Activated CD4-positive, alpha-beta T cell treated with anti-CD3 and anti-CD28 coated beads for 1 hour (primary cell): ENCODE measurements around the gene SEPTIN14.
"Not testable (repeated sequence)": the region's sequence is repeated elsewhere in the genome, so short reads cannot be mapped to it uniquely, and the experiment has no call there.

ENCODE experiments used
- DNase-seq: peaks from one replicate; pipeline ENCODE4 v3.0.0-alpha.2; 2020

Gene SEPTIN14

DNA sequence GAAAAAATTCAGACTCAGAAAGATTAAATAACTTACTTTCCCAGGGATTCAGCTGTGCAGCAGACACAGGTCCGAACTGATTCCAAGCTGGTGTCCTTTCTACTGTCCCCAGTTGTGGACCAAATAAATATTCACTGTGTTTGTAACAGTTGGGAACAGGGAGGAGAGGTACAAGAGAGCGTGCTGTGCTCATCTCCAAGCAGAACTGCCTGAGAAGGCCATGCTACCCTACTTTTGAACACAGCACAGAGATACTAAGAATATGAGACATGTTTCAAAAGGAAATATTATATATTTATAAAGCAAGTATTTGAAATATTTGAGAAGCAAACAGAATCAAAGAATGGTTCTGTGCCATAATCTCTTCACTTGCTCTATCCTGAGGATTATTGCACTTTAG lies at the start of gene SEPTIN14:
Gene SEPTIN14 (minus strand): TSS at position 101 of the 400 bp plus-strand sequence. CDS start 756 bp downstream, outside the sequence.
- DNase-seq = not testable (repeated sequence)

DNA sequence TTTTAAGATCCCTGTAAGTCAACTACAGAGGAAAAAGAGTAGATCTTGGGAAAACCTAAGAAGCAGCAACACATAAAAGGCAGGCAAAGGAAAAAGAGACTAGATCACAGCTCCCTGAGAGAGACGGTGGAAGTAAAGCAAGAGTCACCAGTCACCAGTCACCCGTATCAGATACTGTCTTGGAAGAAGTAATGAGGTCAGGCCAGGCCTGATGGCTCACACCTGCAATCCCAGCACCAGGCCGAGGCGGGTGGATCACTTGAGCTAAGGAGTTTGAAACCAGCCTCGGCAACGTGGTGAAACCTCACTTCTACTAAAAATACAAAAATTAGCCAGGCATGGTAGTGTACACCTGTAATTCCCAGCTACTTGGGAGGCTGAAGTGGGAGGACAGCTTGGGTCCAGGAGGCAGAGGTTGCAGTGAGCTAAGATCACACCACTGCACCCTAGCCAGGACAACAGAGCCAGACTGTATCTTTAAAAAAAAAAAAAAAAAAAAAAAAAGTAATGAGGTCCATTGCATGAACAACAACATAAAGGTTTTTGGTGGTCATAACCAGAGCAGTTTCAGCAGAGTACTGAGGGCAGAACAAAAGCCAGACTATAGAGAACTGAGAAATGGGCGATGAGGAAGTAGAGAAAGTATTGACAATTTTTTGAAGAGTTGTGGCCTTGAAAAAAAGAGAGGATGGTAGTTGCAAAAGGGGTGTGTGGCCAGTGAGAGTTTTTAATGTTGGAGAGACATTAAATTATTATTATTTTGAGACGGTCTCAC lies 41.6 kb upstream of the SEPTIN14 start:
- no peak for DNase-seq

DNA sequence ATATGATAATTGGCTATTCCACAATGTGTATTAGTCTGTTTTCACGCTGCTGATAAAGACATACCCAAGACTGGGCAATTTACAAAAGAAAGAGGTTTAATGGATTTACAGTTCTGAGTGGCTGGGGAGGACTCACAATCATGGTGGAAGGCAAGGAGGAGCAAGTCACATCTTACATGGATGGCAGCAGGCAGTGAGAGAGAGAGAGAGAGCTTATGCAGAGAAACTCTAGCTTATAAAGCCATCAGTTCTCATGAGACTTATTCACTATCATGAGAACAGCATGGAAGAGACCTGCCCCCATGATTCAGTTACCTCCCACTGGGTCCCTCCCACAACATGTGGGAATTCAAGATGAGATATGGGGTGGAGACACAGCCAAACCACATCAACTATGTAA lies 38.5 kb upstream of the SEPTIN14 start:
- not testable (repeated sequence) for DNase-seq

DNA sequence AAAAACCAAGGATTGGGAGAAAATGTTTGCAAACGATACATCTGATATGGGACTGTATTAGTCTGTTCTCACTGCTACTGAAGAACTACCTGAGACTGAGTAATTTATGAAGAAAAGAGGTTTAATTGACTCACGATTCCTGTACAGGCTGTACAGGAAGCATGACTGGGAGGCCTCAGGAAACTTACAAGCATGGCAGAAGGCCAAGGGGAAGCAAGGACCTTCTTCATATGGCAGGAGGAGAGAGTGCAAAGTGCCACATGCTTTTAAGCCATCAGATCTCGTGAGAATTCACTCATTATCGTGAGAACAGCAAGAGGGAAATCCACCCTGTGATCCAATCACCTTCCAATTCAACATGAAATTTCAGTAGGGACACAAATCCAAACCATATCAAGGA lies 35.7 kb upstream of the SEPTIN14 start:
- DNase-seq = no peak

DNA sequence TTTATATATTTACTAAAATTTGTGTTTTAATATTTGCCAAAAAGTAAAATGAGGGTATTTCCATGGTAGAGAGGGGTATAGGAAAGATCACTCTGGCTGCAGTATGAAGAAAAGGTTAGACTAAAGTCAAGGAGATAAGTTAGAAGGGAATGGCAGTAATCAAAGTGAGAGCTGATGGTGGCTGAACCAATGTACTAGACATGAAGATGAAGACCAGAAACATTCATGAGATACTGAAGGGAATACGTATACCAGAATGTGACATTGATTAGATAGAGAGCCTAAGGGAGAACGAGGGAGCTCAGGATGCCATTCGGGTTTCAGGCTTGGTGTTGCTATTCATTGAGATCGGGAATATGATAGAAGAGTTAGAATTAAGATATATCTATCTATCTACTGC lies 32.5 kb upstream of the SEPTIN14 start:
- DNase-seq = no peak

DNA sequence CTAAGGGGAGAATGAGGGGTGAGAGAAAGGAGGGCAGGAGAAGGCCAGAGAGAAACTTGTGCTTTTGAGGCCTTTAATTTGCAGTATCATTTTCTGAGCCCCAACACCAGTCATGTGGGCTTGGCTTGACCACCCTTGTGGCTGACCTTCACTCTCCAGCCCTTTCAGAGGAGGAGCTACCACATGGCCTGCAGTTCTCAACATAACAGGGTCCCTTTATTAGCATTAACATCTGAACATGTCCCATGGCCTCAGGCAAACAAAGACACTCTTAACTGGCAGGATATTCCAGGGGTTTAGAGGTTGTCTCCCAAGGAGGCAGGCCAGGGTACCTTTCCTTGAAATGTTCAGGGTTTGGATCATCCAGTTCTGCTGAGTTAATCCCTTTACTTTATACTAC lies 31.4 kb upstream of the SEPTIN14 start:
- DNase-seq = no peak

DNA sequence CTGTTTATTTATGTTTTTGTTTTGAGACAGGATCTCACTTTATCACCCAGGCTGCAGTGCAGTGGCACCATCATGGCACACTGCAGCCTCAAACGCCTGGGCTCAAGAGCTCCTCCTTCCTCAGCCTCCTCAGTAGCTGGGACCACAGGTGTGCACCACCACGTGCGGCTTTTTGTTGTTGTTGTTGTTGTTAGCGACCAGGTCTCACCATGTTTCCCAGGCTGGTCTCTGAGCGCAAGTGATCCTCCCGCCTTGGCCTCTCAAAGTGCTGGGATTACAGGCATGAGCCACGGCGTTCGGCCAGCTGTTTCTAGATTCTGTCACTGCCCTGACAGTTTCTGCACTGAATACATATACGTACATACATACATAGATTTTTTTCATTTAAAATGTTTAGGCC lies 25.8 kb upstream of the SEPTIN14 start:
- DNase-seq = not testable (repeated sequence)

DNA sequence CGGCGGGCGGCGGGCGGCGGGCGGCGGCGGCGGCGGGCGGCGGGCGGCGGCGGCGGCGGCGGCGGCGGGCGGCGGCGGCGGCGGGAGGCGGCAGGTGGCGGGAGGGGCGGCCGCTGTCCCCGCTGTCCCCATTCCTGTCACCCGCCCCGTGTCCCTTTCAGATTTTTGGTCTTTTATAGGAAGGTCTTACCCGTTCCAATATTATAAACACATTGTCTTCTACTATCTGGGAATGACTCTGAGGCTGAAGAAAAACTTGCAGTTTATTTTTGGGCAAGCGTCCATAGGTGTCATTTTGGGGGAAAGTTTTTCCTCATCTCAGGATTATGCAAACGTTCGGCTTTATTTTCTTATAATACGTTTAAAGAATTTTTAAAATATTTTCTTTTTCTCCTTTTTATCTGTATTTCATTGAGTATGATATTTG lies 25.3 kb upstream of the SEPTIN14 start:
- DNase-seq = no peak

DNA sequence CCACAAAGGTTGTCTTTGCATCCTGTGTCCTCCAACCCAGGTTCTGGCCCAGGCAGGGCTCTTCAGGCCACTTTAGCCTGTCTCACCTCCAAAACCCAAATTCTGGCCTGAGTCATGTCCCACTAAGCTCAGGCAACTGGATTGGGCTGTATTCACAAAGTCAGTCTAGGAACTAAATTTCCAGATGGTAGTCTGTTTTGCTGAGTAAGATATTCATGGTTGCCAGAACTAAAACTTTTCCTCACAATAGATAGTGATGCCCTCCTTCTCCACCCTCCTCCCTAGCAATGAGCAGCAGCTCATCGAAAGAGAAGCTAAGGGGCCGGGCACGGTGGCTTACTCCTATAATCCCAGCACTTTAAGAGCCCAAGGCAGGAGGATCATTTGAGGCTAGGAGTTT lies 21.8 kb upstream of the SEPTIN14 start:
- no peak for DNase-seq

DNA sequence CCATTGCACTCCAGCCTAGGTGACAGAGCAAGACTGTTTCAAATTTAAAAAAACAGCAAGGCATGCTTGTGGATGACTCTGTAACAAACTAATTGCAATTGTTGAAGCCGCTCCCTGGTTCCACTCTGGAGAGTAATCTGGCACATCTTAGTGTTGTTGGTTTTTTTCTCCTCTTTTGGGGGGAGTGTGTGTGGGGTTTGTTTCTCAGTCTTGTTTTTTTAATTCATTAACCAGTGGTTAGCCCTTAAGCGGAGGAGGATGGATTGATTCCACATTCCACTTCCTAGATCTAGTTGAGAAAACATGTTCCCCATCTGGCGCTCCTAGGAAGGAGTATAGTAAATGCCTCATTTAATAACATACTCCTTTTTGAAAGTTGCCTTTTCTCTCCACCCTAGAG lies 16.1 kb upstream of the SEPTIN14 start:
- no peak for DNase-seq

DNA sequence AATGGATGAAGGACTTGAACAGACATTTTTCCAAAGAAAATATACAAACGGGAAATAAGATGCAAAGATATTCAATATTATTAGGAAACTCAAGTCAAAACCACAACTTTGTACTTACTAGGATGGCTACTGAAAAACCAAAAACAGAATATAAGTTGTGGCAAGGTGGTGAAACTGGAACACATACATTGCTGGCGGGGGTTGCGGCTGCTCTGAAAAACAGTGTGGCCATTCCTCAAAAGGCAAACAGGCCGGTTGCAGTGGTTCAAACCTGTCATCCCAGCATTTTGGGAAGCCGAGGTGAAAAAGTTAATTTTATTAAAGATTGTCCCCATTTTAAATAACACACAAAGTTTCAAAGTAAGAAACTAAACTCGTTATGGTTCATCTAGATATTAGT lies 14.8 kb upstream of the SEPTIN14 start:
- no peak for DNase-seq

DNA sequence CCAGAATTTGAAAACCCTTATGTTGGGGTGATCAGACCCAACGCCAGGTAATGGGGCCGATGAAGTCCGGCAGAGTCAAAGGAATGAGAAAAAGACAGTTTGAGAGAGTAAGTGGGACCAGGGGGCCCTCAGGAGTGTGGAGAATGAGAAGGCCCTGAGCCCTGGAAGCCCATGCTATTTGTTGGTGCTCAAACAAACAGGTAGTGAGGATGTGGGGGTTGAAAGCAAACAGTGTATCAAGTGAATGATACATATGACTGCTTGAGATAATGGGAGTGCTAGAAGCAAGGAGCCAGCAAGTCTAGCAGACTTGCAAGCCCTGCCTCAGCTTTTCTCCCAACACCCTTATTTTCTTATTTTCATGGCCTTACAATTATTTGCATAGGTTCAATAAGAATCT lies 11.2 kb upstream of the SEPTIN14 start:
- DNase-seq = no peak

DNA sequence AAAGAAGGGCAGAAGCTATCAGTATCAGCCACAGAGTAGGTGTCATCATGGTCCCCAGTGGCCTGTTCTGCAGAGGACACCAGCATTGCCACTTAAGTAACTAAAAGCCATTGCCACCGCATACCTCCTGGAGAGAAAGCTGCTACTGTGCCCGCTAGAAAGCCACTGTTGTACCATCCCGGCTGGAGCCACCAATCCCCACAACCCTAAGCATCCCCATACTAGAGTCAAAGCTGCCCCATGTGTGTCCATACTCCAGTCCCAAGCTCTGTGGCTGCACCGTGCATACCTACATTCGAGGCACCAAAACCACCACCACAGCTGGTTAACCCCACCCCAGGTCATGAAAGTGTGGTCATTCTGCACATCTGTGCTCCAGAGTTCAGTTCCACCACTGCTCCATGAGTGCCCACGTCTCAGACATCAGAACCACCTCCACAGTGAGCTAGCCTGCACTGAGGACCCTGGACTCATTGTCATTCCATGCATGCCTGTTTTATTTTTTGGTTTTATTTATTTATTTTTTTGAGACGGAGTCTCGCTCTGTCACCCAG lies 9.5 kb upstream of the SEPTIN14 start:
- DNase-seq = no peak

DNA sequence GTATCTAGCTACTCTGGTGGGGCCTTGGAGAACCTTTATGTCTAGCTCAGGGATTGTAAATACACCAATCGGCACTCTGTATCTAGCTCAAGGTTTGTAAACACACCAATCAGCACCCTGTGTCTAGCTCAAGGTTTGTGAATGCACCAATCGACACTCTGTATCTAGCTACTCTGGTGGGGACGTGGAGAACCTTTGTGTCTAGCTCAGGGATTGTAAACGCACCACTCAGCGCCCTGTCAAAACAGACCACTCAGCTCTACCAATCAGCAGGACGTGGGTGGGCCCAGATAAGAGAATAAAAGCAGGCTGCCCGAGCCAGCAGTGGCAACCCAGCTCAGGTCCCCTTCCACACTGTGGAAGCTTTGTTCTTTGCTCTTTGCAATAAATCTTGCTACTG lies 6.4 kb upstream of the SEPTIN14 start:
- not testable (repeated sequence) for DNase-seq

DNA sequence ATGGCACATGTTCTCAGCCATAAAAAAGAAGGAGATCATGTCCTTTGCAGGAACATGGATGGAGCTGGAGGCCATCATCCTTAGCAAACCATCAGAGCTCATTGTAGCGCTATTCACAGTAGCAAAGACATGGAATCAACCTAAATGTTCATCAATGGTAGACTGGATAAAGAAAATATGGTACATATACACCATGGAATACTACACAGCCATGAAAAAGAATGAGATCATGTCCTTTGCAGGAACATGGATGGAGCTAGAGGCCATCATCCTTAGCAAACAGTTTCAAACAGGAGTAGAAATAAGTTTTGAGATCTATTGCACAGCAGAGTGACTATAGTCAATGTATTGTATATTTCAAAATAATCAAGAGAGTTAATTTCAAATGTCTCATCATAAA lies 17.4 kb downstream of the SEPTIN14 start:
- DNase-seq = not testable (repeated sequence)

DNA sequence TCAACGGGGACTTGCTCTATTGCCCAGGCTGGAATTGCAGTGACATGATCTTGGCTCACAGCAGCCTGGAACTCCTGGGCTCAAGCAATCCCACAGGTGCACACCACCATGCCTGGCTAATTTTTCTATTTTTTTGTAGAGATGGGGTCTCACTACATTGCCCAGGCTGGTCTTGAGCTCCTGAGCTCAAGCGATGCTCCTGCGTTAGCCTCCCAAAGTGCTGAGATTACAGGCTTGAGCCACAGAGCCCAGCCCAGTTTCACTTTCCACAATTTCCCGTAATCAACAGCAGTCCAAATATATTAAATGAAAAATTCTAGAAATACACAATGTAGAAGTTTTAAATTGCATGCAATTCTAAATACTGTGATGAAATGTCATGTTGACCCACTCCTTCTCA lies 24.0 kb downstream of the SEPTIN14 start:
- no peak for DNase-seq

DNA sequence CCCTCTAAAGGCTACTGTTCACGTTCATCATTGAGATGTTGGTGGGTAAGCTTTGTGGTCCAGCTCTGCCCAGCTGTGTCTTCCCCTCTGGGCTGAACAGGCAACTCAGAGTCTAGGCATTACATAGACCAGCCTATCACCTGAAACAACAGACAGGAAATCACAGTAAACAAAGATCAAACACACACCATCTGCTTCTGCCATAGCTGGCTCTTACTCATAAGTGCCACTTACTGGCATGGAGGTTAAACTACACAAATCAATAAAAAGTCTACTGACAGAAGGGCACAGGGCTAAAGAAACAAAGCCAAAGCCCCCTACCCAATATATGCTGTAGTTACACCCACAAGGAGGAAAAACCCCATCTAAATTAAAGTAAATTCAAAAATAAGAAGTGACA lies 35.0 kb downstream of the SEPTIN14 start:
- DNase-seq = no peak

DNA sequence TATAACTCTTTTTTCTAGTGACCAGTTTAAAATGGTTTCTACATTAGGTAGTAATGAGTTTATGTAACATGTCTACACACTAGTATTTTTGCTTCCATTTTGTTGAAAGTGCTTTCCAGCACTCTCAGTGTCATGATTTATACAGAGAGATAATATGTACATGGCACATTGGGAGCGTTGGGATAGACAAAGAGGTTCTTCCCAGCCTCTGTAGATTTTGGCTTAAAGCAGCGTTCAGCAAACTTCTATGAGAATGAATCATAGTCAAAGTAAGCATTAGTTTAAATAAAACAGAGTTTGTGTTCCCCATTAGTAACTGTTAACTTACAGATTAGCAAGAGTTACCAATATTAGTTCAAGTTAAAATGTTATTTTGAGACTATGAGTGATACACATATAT lies 43.9 kb downstream of the SEPTIN14 start:
- DNase-seq = no peak

DNA sequence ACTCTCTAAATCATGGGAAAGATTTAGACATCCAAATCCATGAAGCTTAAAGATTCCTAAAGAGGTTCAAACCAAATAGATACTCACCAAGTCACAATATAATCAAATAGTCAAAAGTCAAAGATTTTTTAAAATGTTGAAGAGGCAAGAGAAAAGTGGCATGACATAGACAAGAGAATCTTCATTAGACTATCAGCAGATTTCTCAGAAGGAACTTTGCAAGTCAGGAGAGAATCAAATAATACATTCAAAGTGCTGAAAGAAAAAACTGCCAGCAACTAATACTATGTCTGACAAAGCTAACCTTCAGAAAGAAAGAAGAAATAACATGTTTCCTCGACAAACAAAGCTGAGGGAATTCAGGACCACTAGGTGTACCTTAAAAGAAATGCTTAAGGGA lies 65.3 kb downstream of the SEPTIN14 start:
- DNase-seq = not testable (repeated sequence)

DNA sequence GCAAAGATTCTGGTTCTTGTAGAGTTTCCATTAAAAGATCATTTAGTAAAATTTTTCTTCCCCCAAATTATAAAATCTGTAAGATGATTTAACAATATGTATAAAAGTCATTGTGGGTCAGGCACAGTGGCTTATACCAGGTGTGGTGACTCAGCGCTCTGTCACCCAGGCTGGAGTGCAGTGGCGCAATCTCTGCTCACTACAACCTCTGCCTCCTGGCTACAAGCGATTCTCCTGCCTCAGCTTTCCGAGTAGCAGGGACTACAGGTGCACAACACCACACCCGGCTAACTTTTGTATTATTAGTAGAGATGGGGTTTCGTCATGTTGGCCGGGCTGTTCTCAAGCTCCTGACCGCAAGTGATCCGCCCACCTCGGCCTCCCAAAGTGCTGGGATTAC lies 68.0 kb downstream of the SEPTIN14 start:
- DNase-seq = no peak

DNA sequence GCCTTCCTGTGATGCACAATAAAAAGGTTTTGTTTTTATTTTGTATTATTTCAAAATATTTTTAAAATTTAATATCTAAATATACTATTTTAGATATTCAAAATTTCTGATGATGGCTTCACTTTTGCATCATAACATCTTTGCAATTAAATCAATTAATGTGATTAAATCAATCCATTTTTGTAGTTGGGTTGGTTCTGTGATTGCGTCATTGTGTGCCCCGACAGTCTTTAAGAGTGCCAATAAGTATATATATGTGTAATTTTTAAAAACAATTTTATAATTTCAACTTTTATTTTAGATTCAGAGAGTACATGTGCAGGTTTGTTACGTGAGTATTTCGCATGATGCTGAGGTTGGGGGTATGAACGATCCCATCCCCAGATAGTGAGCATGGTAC lies 70.5 kb downstream of the SEPTIN14 start:
- DNase-seq = no peak

DNA sequence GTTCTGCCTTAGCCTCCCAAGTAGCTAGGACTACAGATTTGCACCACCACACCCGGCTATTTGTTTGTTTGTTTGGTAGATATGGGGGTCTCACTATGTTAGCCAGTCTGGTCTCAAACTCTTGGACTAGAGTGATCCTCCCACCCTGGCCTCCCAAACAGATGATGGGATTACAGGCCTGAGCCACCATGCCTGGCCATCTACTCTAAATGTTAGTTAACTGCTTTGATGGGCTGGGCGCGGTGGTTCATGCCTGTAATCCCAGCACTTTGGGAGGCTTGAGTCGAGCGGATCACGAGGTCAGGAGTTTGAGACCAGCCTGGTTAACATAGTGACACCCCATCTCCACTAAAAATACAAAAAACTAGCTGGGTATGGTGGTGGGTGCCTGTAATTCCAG lies 74.8 kb downstream of the SEPTIN14 start:
- DNase-seq = no peak

DNA sequence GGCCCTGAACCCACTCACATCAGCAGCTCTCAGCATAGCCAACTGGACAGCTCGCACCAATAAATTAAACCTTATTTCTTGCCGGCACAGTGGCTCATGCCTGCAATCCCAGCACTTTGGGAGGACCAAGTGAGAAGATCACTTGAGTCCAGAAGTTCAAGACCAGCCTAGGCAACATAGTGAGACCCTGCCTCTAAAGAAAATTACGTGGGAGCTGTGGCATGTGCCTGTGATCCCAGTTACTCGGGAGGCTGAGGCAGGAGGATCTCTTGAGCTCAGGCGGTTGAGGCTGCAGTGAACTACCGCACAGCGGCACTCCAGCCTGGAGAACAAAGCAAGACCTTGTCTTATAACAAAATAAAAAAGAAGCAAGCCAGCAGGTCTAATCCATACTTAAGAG lies 75.7 kb downstream of the SEPTIN14 start:
- DNase-seq = no peak

DNA sequence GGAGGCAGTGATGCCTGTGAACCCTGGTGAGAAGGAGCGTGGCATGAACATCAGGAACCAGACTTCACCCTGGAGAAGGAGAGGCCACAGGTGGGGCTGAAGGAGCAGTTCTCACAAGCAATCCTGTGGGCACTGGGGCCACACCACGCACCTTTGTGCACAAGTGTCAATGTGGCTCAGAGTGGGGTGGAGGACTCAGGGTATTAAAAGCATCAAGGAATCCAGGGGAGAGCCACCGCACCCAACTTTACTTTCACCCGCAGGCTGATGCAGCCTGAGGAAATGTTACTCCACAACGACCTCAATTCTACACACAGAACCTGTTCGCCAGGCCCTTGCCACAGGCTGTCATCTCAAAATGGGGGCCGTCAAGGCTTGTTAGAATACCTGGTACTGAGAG lies 77.1 kb downstream of the SEPTIN14 start:
- DNase-seq = not testable (repeated sequence)

DNA sequence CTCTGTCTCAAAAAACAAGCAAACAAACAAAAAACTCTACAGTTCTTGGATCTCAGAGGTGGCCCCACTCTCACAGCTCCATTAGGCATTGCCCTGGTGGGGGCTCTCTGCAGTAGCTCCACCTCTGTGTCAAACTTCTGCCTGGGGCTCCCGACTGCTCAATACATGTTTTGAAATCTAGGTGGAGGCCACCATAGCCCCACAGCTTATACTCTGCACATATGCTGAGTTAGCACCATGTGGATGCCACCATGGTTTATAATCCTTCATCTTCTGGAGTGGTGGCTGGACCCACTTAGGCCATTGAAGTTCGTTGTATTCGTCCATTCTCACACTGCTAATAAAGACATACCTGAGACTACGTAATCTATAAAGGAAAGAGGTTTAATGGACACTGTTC lies 78.4 kb downstream of the SEPTIN14 start:
- DNase-seq = no peak
